Middle frontal gyrus (tissue), 1 donor: ENCODE data around the gene MRPS15.
"Not testable (repeated sequence)": the region's sequence is repeated elsewhere in the genome, so short reads cannot be mapped to it uniquely, and the experiment has no call there.

Experiments
- DNase-seq: peaks from one replicate; pipeline ENCODE4 v3.0.0-alpha.2; 2015; ENCODE audit warnings: low spot score; ENCODE audit errors: extremely low spot score

MRPS15 gene

DNA sequence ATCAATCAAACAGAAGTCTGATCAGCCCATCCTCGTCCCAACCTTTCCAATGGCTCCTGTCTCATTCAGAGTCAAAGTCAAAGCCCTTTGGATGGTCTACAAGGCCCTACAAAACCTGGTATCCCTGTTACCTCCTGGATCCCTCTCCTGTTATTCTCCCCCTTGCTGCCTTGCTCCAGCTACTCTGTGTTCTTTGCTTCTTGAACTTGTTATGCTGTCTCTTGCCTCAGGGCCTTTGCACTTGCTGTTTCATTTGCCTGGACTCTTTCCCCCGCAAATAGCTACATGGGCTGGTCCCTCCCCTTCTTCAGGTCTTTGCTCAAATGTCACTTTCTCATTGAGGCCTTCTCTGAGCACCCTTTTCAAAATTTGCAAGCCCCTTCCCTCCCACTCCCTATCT, 19.9 kb upstream of the MRPS15 start:
- no peak for DNase-seq

- DNase-seq, result no peak
Observed at GRCh38 chr1:36482724-36483388, 18.7 kb upstream of the MRPS15 start, which contains the start of gene CSF3R. TSS of gene CSF3R (minus strand) at chr1:36482913. CDS start at chr1:36479496, 3,417 bp downstream.

DNA sequence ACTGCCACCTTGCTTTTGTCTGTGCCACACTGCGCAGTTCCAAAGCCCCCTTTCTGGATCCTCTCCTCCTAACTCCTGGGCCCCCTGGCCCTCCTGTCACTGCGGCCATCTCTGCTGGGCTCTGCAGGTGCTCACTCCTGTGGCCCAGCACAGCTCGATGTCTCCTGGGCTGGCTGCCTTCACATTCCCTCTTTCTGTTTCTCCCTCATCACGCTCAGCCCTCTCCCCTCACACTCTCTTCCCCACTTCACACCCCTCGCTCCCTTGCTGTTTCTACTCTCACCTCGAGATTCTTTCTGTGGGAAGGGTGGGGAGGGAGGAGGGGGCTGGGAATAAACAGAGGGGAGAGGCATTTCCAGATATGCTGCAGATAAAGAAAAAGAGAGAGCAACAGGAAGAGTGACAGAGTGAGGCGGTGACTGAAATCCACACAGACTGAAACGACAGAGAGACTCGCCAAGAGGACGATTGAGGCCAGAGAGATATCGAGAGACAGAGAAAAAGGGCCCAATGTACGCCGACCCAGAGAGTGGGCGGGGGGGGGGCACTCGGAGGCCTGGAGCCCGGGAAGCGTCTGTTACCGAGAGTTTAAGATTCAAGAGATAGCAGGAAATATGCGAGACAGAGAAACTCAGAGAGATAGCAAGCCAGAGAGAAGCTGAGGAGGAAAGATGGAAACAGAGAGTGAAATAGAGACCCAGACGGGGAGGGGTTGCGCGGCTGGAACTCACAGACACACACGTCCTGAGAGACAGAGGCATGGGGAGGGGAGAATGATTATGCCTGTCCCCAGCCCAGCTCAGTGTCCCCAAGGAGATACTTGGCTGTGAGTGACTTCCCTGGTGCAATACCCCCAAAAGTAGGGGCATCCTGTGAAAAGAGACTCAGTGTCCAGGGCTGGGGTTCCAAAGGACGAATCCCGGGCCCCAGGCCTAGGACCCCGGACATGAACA, 17.9 kb upstream of the MRPS15 start:
- no peak for DNase-seq

DNA sequence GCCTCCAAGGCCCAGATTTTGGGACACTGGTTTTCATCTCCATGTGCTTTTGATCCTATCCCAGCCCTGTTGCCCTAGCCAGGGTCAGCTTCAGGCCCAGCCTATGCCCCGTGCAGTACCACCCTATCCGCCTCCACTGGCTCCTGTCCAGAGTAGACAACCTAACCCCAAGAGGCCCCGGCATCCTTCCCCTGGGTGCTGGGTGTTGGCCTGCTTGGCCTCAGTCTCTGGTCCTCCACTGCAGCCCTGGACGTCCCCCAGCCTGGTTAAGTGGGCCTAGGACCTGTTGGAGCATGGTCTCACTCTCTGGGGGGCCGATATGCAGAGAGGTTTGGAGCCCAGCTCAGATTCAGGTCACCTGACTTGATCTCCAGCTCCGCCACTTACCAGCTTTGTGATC, 16.9 kb upstream of the MRPS15 start:
- DNase-seq, result no peak

- no peak for DNase-seq
Observed at GRCh38 chr1:36480161-36480560, 16.0 kb upstream of the MRPS15 start.

GRCh38 chr1:36479505-36480051, 15.4 kb upstream of the MRPS15 start:
- no peak for DNase-seq

GRCh38 chr1:36477615-36478014, 13.4 kb upstream of the MRPS15 start:
- DNase-seq, result not testable (repeated sequence)

GRCh38 chr1:36476945-36477344, 12.8 kb upstream of the MRPS15 start:
- DNase-seq, result no peak

DNA sequence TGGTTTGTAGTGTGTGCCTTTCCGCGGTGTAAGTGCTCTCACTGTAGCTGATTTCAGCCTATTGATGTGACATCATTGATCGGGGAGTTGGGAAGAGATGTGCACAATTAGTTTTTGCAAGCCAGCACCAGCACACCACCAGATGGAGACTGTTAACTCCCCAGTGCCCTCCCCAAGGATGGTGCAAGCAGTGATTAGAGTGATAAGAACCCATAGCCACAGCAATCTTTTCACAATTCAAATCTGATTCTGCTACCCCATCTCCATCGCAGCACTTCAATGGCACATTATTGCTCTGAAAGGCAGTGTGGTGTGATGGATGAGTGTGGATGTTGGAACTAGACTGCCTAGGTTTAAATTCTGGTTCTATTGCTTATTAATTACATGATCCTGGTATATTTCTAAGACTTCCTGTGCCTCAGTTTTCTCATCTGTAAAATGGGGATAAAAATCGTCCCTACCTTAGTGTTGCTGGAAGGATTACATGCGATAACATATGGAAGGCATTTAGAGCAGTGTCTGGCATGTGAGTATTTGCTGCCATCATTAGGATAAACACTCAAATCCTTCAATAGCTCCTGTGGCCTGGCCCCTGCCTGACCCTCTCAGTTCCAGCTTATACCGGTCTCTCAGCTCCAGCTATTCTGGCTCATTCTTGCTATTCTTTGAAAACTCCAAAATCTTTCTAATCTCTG, 11.9 kb upstream of the MRPS15 start:
- DNase-seq, result no peak

DNA sequence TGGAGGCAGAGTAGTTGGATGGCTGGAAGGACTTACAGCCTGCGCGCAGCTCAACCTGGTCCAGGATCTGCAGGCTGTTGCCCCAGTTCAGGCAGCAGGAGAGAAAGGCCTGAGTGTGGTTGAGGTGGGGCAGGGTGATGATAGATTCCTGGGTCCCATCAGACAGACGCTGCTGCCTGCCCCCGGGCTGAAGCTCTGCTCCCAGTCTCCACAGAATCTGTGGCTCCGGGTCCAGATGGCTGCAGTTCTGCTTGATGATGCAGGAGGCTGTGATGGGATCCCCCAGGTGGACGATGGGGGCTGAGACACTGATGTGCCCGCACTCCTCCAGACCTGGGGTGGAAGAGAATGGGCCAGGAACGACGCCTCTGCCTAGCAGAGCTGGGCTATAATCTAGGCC, 11.2 kb upstream of the MRPS15 start:
- DNase-seq, result no peak

GRCh38 chr1:36472656-36473055, 8.5 kb upstream of the MRPS15 start:
- DNase-seq, result no peak

GRCh38 chr1:36471830-36472641, 7.9 kb upstream of the MRPS15 start:
- no peak for DNase-seq

GRCh38 chr1:36469163-36469562, 5.0 kb upstream of the MRPS15 start:
- no peak for DNase-seq

- no peak for DNase-seq
Observed at GRCh38 chr1:36467700-36468455, 3.7 kb upstream of the MRPS15 start.

GRCh38 chr1:36467027-36467410, 2.8 kb upstream of the MRPS15 start:
- DNase-seq, result no peak

DNA sequence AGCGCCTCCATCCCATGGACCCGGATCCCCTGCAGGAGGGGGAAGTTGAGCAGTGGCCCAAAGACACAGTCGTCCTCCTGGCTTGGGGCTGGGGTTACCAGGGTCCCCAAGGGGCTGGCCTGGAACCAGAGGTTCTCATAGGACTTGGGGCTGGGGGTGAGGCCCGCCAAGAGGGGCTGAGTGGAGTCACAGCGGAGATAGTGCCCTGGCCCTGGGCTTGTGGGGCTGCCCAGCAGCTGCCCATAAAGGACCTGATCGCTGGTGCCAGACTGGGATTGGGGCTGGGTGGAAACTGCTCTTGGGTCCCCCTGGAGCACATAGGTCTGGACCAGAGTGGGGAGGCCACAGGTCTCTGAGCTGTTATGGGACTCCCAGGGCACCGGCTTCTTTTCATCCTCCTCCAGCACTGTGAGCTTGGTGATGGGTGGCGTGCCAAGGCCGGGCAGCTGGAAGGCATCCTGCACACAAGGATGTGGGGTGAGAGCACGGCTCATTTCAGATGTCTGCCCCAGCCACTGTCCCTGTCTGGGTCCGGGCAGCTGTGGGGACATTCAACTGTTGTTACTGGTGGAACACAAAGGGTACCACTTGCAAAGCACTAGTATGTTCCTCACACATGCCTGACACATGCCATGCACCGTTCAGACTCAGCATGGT, 2.3 kb upstream of the MRPS15 start:
- DNase-seq, result no peak

- DNase-seq, result no peak
Observed at GRCh38 chr1:36465731-36466369, 1.7 kb upstream of the MRPS15 start.

GRCh38 chr1:36464605-36465393, 615 bp upstream of the MRPS15 start:
- DNase-seq, result no peak
